ENCODE measurements around the gene SGMS1. TPM values are rescaled to one million over a fixed set of nuclear protein-coding genes. Genes with fewer than 3 reads are reported as not detected.
"Not testable (repeated sequence)": the region's sequence is repeated elsewhere in the genome, so short reads cannot be mapped to it uniquely, and the experiment has no call there.

Gene SGMS1
- total RNA-seq, 3 donors from 2014 or later (not counting 1 experiment from before 2014, with no cell fraction given): 24.5 to 32.7 (median 30.4) TPM

DNA sequence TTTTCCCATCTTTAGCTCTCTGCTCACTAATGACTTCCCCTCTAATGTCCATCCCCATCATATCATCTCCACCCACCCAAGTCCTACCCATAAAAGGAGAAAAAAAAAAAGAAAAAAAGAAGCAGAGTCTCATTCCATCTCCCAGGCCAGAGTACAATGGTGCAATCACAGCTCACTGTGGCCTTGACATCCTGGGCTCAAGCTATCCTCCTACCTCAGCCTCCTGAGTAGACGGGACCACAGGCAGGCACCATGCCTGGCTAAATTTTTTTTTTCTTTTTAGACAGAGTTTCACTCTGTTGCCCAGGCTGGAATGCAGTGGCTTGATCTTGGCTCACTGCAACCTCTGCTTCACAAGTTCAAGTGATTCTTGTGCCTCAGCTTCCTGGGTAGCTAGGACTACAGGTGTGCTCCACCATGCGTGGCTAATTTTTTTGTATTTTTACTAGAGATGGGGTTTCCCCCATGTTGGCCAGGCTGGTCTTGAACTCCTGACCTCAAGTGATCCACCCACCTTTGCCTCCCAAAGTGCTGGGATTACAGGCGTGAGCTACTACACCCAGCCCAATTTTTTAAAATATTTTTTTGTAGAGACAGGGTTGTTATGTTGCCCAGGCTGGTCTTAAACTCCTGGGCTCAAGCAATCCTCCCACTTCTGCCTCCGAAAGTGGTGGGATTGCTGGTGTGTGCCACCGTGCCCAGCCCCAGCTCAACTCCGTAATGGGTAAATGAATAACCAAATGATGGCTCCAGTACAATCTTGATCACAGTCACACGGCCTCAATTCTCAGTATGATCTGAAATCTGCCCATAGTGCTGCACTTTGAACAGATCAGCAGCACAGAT lies 24.6 kb upstream of the SGMS1 start:
- Mint-ChIP-seq H3K27ac (no peak overlapping the region), H3K4me3 (no peak overlapping the region), H3K27me3 (ENCODE audit: low read depth in 2 of 2) (no peaks in the 10 kb centered on the region), H3K9me3 (no peaks in the 10 kb centered on the region), H3K4me1 (peaks cover 4 to 5% of the 10 kb centered on the region in 2 donors), H3K36me3 (no peaks in the 10 kb centered on the region)
- TF ChIP-seq, protein P1, sequence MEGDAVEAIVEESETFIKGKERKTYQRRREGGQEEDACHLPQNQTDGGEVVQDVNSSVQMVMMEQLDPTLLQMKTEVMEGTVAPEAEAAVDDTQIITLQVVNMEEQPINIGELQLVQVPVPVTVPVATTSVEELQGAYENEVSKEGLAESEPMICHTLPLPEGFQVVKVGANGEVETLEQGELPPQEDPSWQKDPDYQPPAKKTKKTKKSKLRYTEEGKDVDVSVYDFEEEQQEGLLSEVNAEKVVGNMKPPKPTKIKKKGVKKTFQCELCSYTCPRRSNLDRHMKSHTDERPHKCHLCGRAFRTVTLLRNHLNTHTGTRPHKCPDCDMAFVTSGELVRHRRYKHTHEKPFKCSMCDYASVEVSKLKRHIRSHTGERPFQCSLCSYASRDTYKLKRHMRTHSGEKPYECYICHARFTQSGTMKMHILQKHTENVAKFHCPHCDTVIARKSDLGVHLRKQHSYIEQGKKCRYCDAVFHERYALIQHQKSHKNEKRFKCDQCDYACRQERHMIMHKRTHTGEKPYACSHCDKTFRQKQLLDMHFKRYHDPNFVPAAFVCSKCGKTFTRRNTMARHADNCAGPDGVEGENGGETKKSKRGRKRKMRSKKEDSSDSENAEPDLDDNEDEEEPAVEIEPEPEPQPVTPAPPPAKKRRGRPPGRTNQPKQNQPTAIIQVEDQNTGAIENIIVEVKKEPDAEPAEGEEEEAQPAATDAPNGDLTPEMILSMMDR (IDR thresholded peaks at IDR 0.05): no peak
- Histone ChIP-seq H3K27ac (ENCODE audit: low read length) (no peak overlapping the region), H3K36me3 (ENCODE audit: control insufficient read depth, insufficient read depth, low read length) (no peaks in the 10 kb centered on the region), H3K4me1 (ENCODE audit: control insufficient read depth, insufficient read depth, low read length) (no peaks in the 10 kb centered on the region), H3K4me3 (ENCODE audit: low read length) (no peak overlapping the region), H3K27me3 (ENCODE audit: control insufficient read depth, insufficient read depth, low read length) (no peaks in the 10 kb centered on the region), H3K9me3 (ENCODE audit: control insufficient read depth, insufficient read depth, low read length) (no peaks in the 10 kb centered on the region)
- DNase-seq: no peak
- WGBS (ENCODE audit: insufficient coverage): 69% methylated on average over 6 of the region's 7 CpGs
- intact Hi-C loops (cut with micrococcal nuclease): no loop called here
- ATAC-seq: no peak

DNA sequence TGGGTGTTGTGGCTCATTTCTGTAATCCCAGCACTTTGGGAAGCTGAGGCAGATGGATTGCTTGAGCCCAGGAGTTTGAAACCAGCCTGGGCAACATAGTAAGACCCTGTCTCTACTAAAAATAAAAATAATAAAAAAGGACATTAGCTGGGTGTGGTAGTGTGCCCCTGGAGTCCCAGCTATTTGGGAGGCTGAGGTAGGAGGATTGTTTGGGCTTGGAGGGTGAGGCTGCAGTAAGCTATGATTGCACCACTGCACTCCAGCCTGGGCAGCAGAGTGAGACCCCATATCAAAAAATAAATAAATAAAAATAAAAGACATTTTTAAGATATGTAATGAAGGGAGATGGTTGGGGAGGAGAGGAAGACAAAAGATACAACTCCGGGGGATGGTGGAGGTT lies 23.6 kb upstream of the SGMS1 start:
- DNase-seq; H3K9me3 ChIP-seq (ENCODE audit: control insufficient read depth, insufficient read depth, low read length); H3K36me3 ChIP-seq (ENCODE audit: control insufficient read depth, insufficient read depth, low read length); H3K4me1 ChIP-seq (ENCODE audit: control insufficient read depth, insufficient read depth, low read length); H3K4me3 Mint-ChIP-seq; intact Hi-C loops (cut with micrococcal nuclease); H3K27me3 Mint-ChIP-seq (ENCODE audit: low read depth in 2 of 2); H3K27ac ChIP-seq (ENCODE audit: low read length); ATAC-seq; H3K36me3 Mint-ChIP-seq; H3K4me1 Mint-ChIP-seq; H3K27me3 ChIP-seq (ENCODE audit: control insufficient read depth, insufficient read depth, low read length); H3K27ac Mint-ChIP-seq; H3K4me3 ChIP-seq (ENCODE audit: low read length); H3K9me3 Mint-ChIP-seq: not testable (repeated sequence)
- WGBS (ENCODE audit: insufficient coverage): 95% methylated on average over 1 of the region's 1 CpG

- no peak for DNase-seq
- Mint-ChIP-seq H3K36me3 (no peaks in the 10 kb centered on the region), H3K27ac (no peak overlapping the region), H3K9me3 (no peaks in the 10 kb centered on the region), H3K4me1 (peaks cover 0 to 4% of the 10 kb centered on the region in 2 donors), H3K27me3 (ENCODE audit: low read depth in 2 of 2) (peaks cover 3 to 10% of the 10 kb centered on the region in 2 donors), H3K4me3 (no peak overlapping the region)
- no peak for ATAC-seq
- TF ChIP-seq, protein P1 (IDR thresholded peaks at IDR 0.05): no peak
- Histone ChIP-seq H3K27me3 (ENCODE audit: control insufficient read depth, insufficient read depth, low read length) (no peaks in the 10 kb centered on the region), H3K27ac (ENCODE audit: low read length) (no peak overlapping the region), H3K9me3 (ENCODE audit: control insufficient read depth, insufficient read depth, low read length) (no peaks in the 10 kb centered on the region), H3K4me1 (ENCODE audit: control insufficient read depth, insufficient read depth, low read length) (no peaks in the 10 kb centered on the region), H3K4me3 (ENCODE audit: low read length) (no peak overlapping the region), H3K36me3 (ENCODE audit: control insufficient read depth, insufficient read depth, low read length) (no peaks in the 10 kb centered on the region)
- intact Hi-C loops (cut with micrococcal nuclease): no loop called here
Observed at GRCh38 chr10:50645236-50645635, 21.5 kb upstream of the SGMS1 start.

DNA sequence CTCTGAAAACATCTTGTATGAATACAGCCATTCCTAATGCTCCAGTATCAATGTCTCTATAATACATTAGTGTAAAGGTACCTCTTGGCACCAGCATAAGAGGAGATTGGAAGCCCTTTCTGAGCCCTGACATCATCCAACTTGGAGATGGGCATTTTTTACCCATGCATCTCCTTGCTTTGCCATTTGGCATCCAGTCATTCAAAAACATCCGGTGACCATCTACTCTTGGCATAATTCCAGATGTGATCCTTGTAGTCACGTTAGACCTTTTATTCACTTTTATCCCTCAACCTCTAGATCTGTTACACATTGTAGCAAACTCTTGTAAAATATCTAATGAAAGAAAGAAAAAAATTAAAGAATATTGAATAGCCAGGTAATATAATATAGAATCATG lies 17.9 kb upstream of the SGMS1 start:
- ATAC-seq (no peak), DNase-seq (no peak)
- intact Hi-C loops (cut with micrococcal nuclease): no loop called here
- H3K36me3 Mint-ChIP-seq: no peaks in the 10 kb centered on the region
- H3K27me3 Mint-ChIP-seq (ENCODE audit: low read depth in 2 of 2): peaks cover 3 to 10% of the 10 kb centered on the region in 2 donors
- no peak overlapping the region for H3K4me3 ChIP-seq (ENCODE audit: low read length)
- WGBS (ENCODE audit: insufficient coverage): 98% methylated on average over 2 of the region's 2 CpGs
- H3K27me3 ChIP-seq (ENCODE audit: control insufficient read depth, insufficient read depth, low read length): no peaks in the 10 kb centered on the region
- H3K4me1 Mint-ChIP-seq: peaks cover 13 to 17% of the 10 kb centered on the region in 2 donors
- no peak overlapping the region for H3K27ac ChIP-seq (ENCODE audit: low read length)
- TF ChIP-seq, protein P1 (IDR thresholded peaks at IDR 0.05): no peak
- H3K4me3 Mint-ChIP-seq: no peak overlapping the region
- peaks cover 10% of the 10 kb centered on the region for H3K4me1 ChIP-seq (ENCODE audit: control insufficient read depth, insufficient read depth, low read length)
- H3K27ac Mint-ChIP-seq: no peak overlapping the region
- no peaks in the 10 kb centered on the region for H3K36me3 ChIP-seq (ENCODE audit: control insufficient read depth, insufficient read depth, low read length)
- no peaks in the 10 kb centered on the region for H3K9me3 Mint-ChIP-seq
- no peaks in the 10 kb centered on the region for H3K9me3 ChIP-seq (ENCODE audit: control insufficient read depth, insufficient read depth, low read length)
